Heart left ventricle (tissue), 16 donors: ENCODE data around the gene ENTHD1. TPM values are rescaled to one million over a fixed set of nuclear protein-coding genes. Genes with fewer than 3 reads are reported as not detected.

Experiments used
- ATAC-seq, 4 donors: fragments of 200-7000 bp; cut with Tn5 transposase; one replicate each; pipeline ENCODE4 v1.9.1; 2020 to 2022; ENCODE audit warnings: moderate library complexity in 4 of 4, mild to moderate bottlenecking in 3 of 4, moderate number of reproducible peaks in 1 of 4
- DNase-seq, 5 donors: peaks; one replicate each; pipeline ENCODE4 v3.0.0-alpha.2; 2020
- H3K27ac ChIP-seq, 12 donors: fragments of 200-600 bp; sonication (generic) in 4 of 12; one replicate each; pipeline versions ENCODE4 v1.5.0 to v1.8.0; 2016 to 2022; ENCODE audit warnings: mild to moderate bottlenecking in 2 of 12
- H3K27me3 ChIP-seq, 9 donors: fragments of 200-600 bp; sonication (generic) in 2 of 9; one replicate each; pipeline versions ENCODE4 v1.5.1 to v1.8.0; 2016 to 2022; ENCODE audit warnings: mild to moderate bottlenecking in 3 of 9
- H3K36me3 ChIP-seq, 9 donors: fragments of 200-600 bp; sonication (generic) in 2 of 9; one replicate each; pipeline versions ENCODE4 v1.5.0 to v1.8.0; 2018 to 2022; ENCODE audit warnings: mild to moderate bottlenecking in 2 of 9
- H3K4me1 ChIP-seq, 12 donors: fragments of 200-600 bp; sonication (generic) in 4 of 12; one replicate each; pipeline versions ENCODE4 v1.5.0 to v1.8.0; 2016 to 2022; ENCODE audit warnings: mild to moderate bottlenecking in 3 of 12
- H3K4me3 ChIP-seq, 12 donors: fragments of 200-600 bp; sonication (generic) in 4 of 12; one replicate each; pipeline versions ENCODE4 v1.5.0 to v1.8.0; 2017 to 2022; ENCODE audit warnings: mild to moderate bottlenecking in 9 of 12, moderate library complexity in 4 of 12
- H3K9me3 ChIP-seq, 12 donors: fragments of 200-600 bp; sonication (generic) in 4 of 12; one replicate each; pipeline versions ENCODE4 v1.5.0 to v1.8.0; 2016 to 2022; ENCODE audit warnings: mild to moderate bottlenecking in 1 of 12
- CTCF ChIP-seq, 12 donors: fragments of 200-600 bp; sonication (generic) in 4 of 12; IDR thresholded peaks; one replicate each; pipeline versions ENCODE4 v1.5.0 to v1.8.0; 2018 to 2022; ENCODE audit warnings: antibody characterized with exemption in 12 of 12, mild to moderate bottlenecking in 5 of 12
- POLR2A ChIP-seq, 2 donors: fragments of 450-650 bp; IDR thresholded peaks; one replicate each; pipeline ENCODE4 v1.6.1; 2017; ENCODE audit warnings: antibody characterized with exemption in 2 of 2, mild to moderate bottlenecking in 2 of 2, moderate library complexity in 2 of 2
- WGBS, 4 donors: extraction: QIAGEN DNeasy Blood & Tissue Kit in 2 of 4; methylation state at CpG; one replicate each; pipeline versions ENCODE4 v1.1.5 to v1.1.7; 2013 to 2018; 5-methylcytosine and 5-hydroxymethylcytosine counted together
- intact Hi-C, 10 donors: fragments of 100-400 bp; cut with DNase I; formaldehyde crosslinking; loops; one replicate each; pipeline versions ENCODE4 v1.11.1 to v1.14.2; 2022
- polyA plus RNA-seq, 2 donors: library from polyadenylated mRNA; stranded (reverse); fragments of 200-250 nt; gene quantifications; one replicate each; pipeline ENCODE4 v1.2.3, GENCODE V29; 2013
- total RNA-seq, 9 donors: library from RNA; depleted of rRNA in 2 of 9; stranded (reverse); fragments of >200 nt in 2 of 9; fragmentation: NEBNext Ultra II Directional in 3 of 9; extraction: Animal tissue kit (Norgen Biotek cat#: 25700) in 3 of 9; gene quantifications; one replicate each; pipeline versions ENCODE4 v1.1.0 to v1.2.4, GENCODE V29; 2016 to 2023
- donor health status: ischemic (EF 13 %, LVEDD 7.1; RV severe dilation, severe dysfunction).
- donor health status: healthy with polysubstance abuse.
- donor health status: DM: no; HTN: yes; CAD: no.
- donor health status: DM: no; HTN: no; CAD: no.
- donor health status: ischemic (EF 25% LVEDD 6.9; RV normal size, moderate dysfunction).
- donor health status: ischemic (EF 25% LVEDD 5.7; RV mildly dilated, moderate dysfunction).
- donor health status: healthy.
- donor health status: DM: yes; HTN: yes; CAD: no.
- donor health status: ischemic (EF 35%, LVEDD 5.7; RV mildly dilated, moderate dysfunction).
- donor health status: nonischemic (EF 11% LVEDD 7.7; RV severe dilation, severe dysfunction).
- donor health status: DM: yes; HTN: yes; CAD: no.
- donor health status: PGD.
- donor health status: ischemic (EF 29% LVEDD 5.4; RV normal size, mild dysfunction).
- donor health status: nonischemic (EF 23%, LVEDD 6.1; RV moderate dilation, normal function).

Gene ENTHD1
- total and polyA plus RNA-seq, 11 donors: not detected

- no peaks in the 10 kb centered on the region for H3K4me1 ChIP-seq
- H3K9me3 ChIP-seq: peaks cover 0 to 9% (median 0%) of the 10 kb centered on the region in 12 donors
- H3K36me3 ChIP-seq: no peaks in the 10 kb centered on the region
- no peak overlapping the region for H3K4me3 ChIP-seq
- H3K27ac ChIP-seq: no peak overlapping the region
- DNase-seq (no peak), ATAC-seq (no peak)
- intact Hi-C loops: no loop called here
- no peak for TF ChIP-seq CTCF (IDR thresholded peaks at IDR 0.05)
- TF ChIP-seq POLR2A (IDR thresholded peaks at IDR 0.05): no peak
- WGBS, 4 donors: 75 to 84% (median 78%) methylated on average over 4 of the region's 4 CpGs
- H3K27me3 ChIP-seq: peaks cover 0 to 26% (median 0%) of the 10 kb centered on the region in 9 donors
Observed at GRCh38 chr22:39763276-39763675, 130.3 kb downstream of the ENTHD1 start.

- no peaks in the 10 kb centered on the region for H3K36me3 ChIP-seq
- TF ChIP-seq CTCF (IDR thresholded peaks at IDR 0.05) (no peak), POLR2A (IDR thresholded peaks at IDR 0.05) (no peak)
- DNase-seq (no peak), ATAC-seq (no peak)
- H3K9me3 ChIP-seq: no peaks in the 10 kb centered on the region
- WGBS, 4 donors: 76 to 87% (median 82%) methylated on average over 2 of the region's 2 CpGs
- peaks cover 0 to 62% (median 6%) of the 10 kb centered on the region in 9 donors for H3K27me3 ChIP-seq
- intact Hi-C loops: no loop called here
- peaks cover 0 to 1% (median 0%) of the 10 kb centered on the region in 12 donors for H3K4me1 ChIP-seq
- no peak overlapping the region for H3K4me3 ChIP-seq
- no peak overlapping the region for H3K27ac ChIP-seq
Observed at GRCh38 chr22:39750759-39751158, 142.8 kb downstream of the ENTHD1 start.

DNA sequence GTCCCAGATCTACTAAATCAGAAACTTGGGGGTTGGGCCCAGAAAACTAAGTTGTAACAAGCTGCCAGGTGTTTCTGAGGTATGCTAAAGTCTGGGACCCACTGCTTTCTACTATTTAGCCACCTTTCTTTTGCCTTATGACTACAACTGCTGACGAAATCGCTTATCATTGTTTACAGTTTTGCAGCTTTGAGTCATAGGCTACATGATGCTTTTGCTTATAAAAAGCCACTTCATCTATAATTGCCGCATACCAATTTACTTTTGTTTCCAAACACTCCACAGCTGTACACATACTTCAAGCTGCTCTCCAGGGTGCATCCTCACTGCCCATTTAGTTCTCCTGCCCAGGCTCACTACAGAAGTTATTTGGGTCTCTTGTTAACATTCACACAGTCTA, 144.7 kb downstream of the ENTHD1 start:
- H3K27me3 ChIP-seq: peaks cover 0 to 51% (median 2%) of the 10 kb centered on the region in 9 donors
- no peak overlapping the region for H3K4me3 ChIP-seq
- H3K36me3 ChIP-seq: no peaks in the 10 kb centered on the region
- ATAC-seq (no peak), DNase-seq (no peak)
- intact Hi-C loops: no loop called here
- H3K4me1 ChIP-seq: peaks cover 0 to 4% (median 0%) of the 10 kb centered on the region in 12 donors
- H3K27ac ChIP-seq: no peak overlapping the region
- WGBS, 4 donors: 77 to 80% (median 78%) methylated on average over 3 of the region's 3 CpGs
- no peaks in the 10 kb centered on the region for H3K9me3 ChIP-seq
- TF ChIP-seq POLR2A (IDR thresholded peaks at IDR 0.05): no peak
- TF ChIP-seq CTCF (IDR thresholded peaks at IDR 0.05): no peak

GRCh38 chr22:39746600-39747262, 146.8 kb downstream of the ENTHD1 start:
- Histone ChIP-seq H3K27ac (no peak overlapping the region), H3K9me3 (no peaks in the 10 kb centered on the region), H3K27me3 (peaks cover 0 to 42% (median 0%) of the 10 kb centered on the region in 9 donors), H3K4me1 (peaks cover 0 to 4% (median 0%) of the 10 kb centered on the region in 12 donors), H3K36me3 (no peaks in the 10 kb centered on the region), H3K4me3 (no peak overlapping the region)
- DNase-seq: no peak
- ATAC-seq: no peak
- no peak for TF ChIP-seq CTCF (IDR thresholded peaks at IDR 0.05)
- intact Hi-C loops: no loop called here
- 89 to 97% (median 90%) methylated on average over 3 of the region's 3 CpGs for WGBS, 4 donors
